CD14-positive monocyte (primary cell): ENCODE results near the gene CCDC85C. TPM values are rescaled to one million over a fixed set of nuclear protein-coding genes. Genes with fewer than 3 reads are reported as not detected.

Source experiments
- DNase-seq, 3 donors: peaks; one replicate each; pipeline ENCODE4 v3.0.0-alpha.2; 2011 to 2022
- H2AFZ ChIP-seq: 2 replicates; pipeline ENCODE4 v1.6.0; 2012; ENCODE audit warnings: mild to moderate bottlenecking, low read depth, low read length, inconsistent platforms; ENCODE audit not compliant: insufficient read depth, poor library complexity, severe bottlenecking
- H3K27ac ChIP-seq, 2 donors: 1 replicate in 1 of 2; 2 replicates in 1 of 2; pipeline ENCODE4 v1.5.1; 2012 to 2013; ENCODE audit warnings: low read length in 2 of 2, control low read depth in 1 of 2, inconsistent platforms in 1 of 2, low read depth in 1 of 2, mild to moderate bottlenecking in 1 of 2
- H3K27me3 ChIP-seq, 2 donors: one replicate each; pipeline versions ENCODE4 v1.6.0 to v1.6.1; 2011 to 2013; ENCODE audit warnings: low read length in 2 of 2; ENCODE audit not compliant: control insufficient read depth in 2 of 2, insufficient read depth in 2 of 2
- H3K36me3 ChIP-seq, 2 donors: replicated peaks in 1 of 2; 1 replicate in 1 of 2; 2 replicates in 1 of 2; pipeline versions ENCODE4 v1.5.1 to v1.6.1; 2012 to 2013; ENCODE audit warnings: low read length in 2 of 2, control low read depth in 1 of 2, inconsistent platforms in 1 of 2, mild to moderate bottlenecking in 1 of 2; ENCODE audit not compliant: insufficient read depth in 2 of 2, control insufficient read depth in 1 of 2
- H3K4me1 ChIP-seq, 2 donors: 1 replicate in 1 of 2; 2 replicates in 1 of 2; pipeline versions ENCODE4 v1.5.1 to v1.6.1; 2012 to 2013; ENCODE audit warnings: low read length in 2 of 2, control low read depth in 1 of 2, inconsistent platforms in 1 of 2, mild to moderate bottlenecking in 1 of 2, moderate library complexity in 1 of 2; ENCODE audit not compliant: insufficient read depth in 2 of 2, control insufficient read depth in 1 of 2
- H3K4me2 ChIP-seq: replicated peaks from 2 replicates; pipeline ENCODE3; 2012; ENCODE audit warnings: low read length, moderate library complexity, mild to moderate bottlenecking; ENCODE audit not compliant: poor library complexity, severe bottlenecking; ENCODE audit errors: extremely low read depth
- H3K4me3 ChIP-seq, 3 experiments: fragments of 200-600 bp in 1 of 3; sonication (generic) in 1 of 3; replicated peaks in 1 of 3; 1 replicate in 2 of 3; 2 replicates in 1 of 3; pipeline ENCODE4 v1.5.1; 2011 to 2013; ENCODE audit warnings: low read length in 3 of 3, mild to moderate bottlenecking in 3 of 3, control low read depth in 2 of 3, low read depth in 2 of 3, inconsistent platforms in 1 of 3, moderate library complexity in 1 of 3
- H3K79me2 ChIP-seq: 2 replicates; pipeline ENCODE4 v1.6.0; 2012; ENCODE audit warnings: mild to moderate bottlenecking, control low read depth, inconsistent platforms, low read length, moderate library complexity; ENCODE audit not compliant: insufficient read depth
- H3K9ac ChIP-seq: 2 replicates; pipeline ENCODE4 v1.6.0; 2017; ENCODE audit warnings: low read length, mild to moderate bottlenecking; ENCODE audit not compliant: insufficient read depth, poor library complexity, severe bottlenecking
- H3K9me3 ChIP-seq, 2 donors: replicated peaks in 1 of 2; 1 replicate in 1 of 2; 2 replicates in 1 of 2; pipeline versions ENCODE4 v1.5.1 to v1.6.1; 2012 to 2013; ENCODE audit warnings: low read length in 2 of 2, control low read depth in 1 of 2; ENCODE audit not compliant: control insufficient read depth in 1 of 2, insufficient read depth in 1 of 2
- H4K20me1 ChIP-seq: 2 replicates; pipeline ENCODE4 v1.6.0; 2012; ENCODE audit warnings: mild to moderate bottlenecking, low read length, control low read depth, moderate library complexity; ENCODE audit not compliant: insufficient read depth
- H3K27ac Mint-ChIP-seq, 7 donors: one replicate each; pipeline ENCODE4 v1.8.0; 2020; ENCODE audit warnings: mild to moderate bottlenecking in 7 of 7, mixed read lengths in 7 of 7, moderate library complexity in 6 of 7, inconsistent platforms in 2 of 7
- H3K27me3 Mint-ChIP-seq, 3 donors: one replicate each; pipeline ENCODE4 v1.8.0; 2021 to 2022; ENCODE audit warnings: low read depth in 3 of 3, mild to moderate bottlenecking in 3 of 3, mixed read lengths in 3 of 3, moderate library complexity in 3 of 3, inconsistent platforms in 1 of 3
- H3K36me3 Mint-ChIP-seq, 2 donors: one replicate each; pipeline ENCODE4 v1.8.0; 2020; ENCODE audit warnings: mixed read lengths in 2 of 2, inconsistent platforms in 1 of 2, mild to moderate bottlenecking in 1 of 2
- H3K4me1 Mint-ChIP-seq: one replicate; pipeline ENCODE4 v1.8.0; 2020; ENCODE audit warnings: mild to moderate bottlenecking, mixed read lengths
- H3K4me3 Mint-ChIP-seq, 2 donors: one replicate each; pipeline ENCODE4 v1.8.0; 2020; ENCODE audit warnings: mild to moderate bottlenecking in 2 of 2, mixed read lengths in 2 of 2, moderate library complexity in 1 of 2
- H3K9me3 Mint-ChIP-seq, 7 donors: one replicate each; pipeline ENCODE4 v1.8.0; 2020 to 2022; ENCODE audit warnings: mixed read lengths in 7 of 7, mild to moderate bottlenecking in 6 of 7, moderate library complexity in 6 of 7, inconsistent platforms in 2 of 7
- WGBS: methylation state at CpG from one replicate; pipeline ENCODE4 v1.1.5; 2013; ENCODE audit warnings: missing lambda C conversion rate; ENCODE audit not compliant: insufficient coverage; 5-methylcytosine and 5-hydroxymethylcytosine counted together
- intact Hi-C, 2 donors: fragments of 100-400 bp; cut with micrococcal nuclease; formaldehyde crosslinking; loops; one replicate each; pipeline versions ENCODE4 v1.15.0 to v1.15.1; 2023
- polyA plus RNA-seq, 3 donors: library from polyadenylated mRNA; depleted of rRNA in 1 of 3; unstranded in 2 of 3; stranded (reverse) in 1 of 3; fragments of 300-500 nt in 2 of 3; fragments of >200 nt in 1 of 3; fragmentation: Illumina TruSeq in 2 of 3; gene quantifications; 1 replicate in 2 of 3; 2 replicates in 1 of 3; pipeline ENCODE4 v1.2.3, GENCODE V29; 2012 to 2021
- TF ChIP-seq, protein P1 (sequence below): fragments of 200-600 bp; IDR thresholded peaks from one replicate; pipeline ENCODE4 v1.8.0; 2022; ENCODE audit warnings: antibody characterized with exemption, mild to moderate bottlenecking

Gene CCDC85C
- polyA plus RNA-seq, 3 donors, result under 0.01 to 0.03 TPM; not detected in 1

GRCh38 chr14:99549684-99550083, 54.3 kb downstream of the CCDC85C start:
- no peak overlapping the region for H3K27ac Mint-ChIP-seq
- Histone ChIP-seq H3K27ac (no peak overlapping the region), H3K4me2 (no peak overlapping the region), H3K4me1 (no peaks in the 10 kb centered on the region), H3K9me3 (no peaks in the 10 kb centered on the region), H4K20me1 (no peaks in the 10 kb centered on the region), H3K9ac (no peak overlapping the region), H3K27me3 (no peaks in the 10 kb centered on the region), H3K4me3 (no peak overlapping the region), H2AFZ (no peak overlapping the region), H3K36me3 (no peaks in the 10 kb centered on the region), H3K79me2 (no peaks in the 10 kb centered on the region)
- H3K27me3 Mint-ChIP-seq, result peaks cover 2 to 3% (median 2%) of the 10 kb centered on the region in 3 donors
- no peaks in the 10 kb centered on the region for H3K4me1 Mint-ChIP-seq
- intact Hi-C loops, result no loop called here
- H3K4me3 Mint-ChIP-seq, result no peak overlapping the region
- H3K9me3 Mint-ChIP-seq, result peaks cover 0 to 2% (median 0%) of the 10 kb centered on the region in 7 donors
- H3K36me3 Mint-ChIP-seq, result no peaks in the 10 kb centered on the region
- TF ChIP-seq, protein P1, sequence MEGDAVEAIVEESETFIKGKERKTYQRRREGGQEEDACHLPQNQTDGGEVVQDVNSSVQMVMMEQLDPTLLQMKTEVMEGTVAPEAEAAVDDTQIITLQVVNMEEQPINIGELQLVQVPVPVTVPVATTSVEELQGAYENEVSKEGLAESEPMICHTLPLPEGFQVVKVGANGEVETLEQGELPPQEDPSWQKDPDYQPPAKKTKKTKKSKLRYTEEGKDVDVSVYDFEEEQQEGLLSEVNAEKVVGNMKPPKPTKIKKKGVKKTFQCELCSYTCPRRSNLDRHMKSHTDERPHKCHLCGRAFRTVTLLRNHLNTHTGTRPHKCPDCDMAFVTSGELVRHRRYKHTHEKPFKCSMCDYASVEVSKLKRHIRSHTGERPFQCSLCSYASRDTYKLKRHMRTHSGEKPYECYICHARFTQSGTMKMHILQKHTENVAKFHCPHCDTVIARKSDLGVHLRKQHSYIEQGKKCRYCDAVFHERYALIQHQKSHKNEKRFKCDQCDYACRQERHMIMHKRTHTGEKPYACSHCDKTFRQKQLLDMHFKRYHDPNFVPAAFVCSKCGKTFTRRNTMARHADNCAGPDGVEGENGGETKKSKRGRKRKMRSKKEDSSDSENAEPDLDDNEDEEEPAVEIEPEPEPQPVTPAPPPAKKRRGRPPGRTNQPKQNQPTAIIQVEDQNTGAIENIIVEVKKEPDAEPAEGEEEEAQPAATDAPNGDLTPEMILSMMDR, result no peak
- DNase-seq, result no peak
- 95% methylated on average over 7 of the region's 10 CpGs for WGBS

DNA sequence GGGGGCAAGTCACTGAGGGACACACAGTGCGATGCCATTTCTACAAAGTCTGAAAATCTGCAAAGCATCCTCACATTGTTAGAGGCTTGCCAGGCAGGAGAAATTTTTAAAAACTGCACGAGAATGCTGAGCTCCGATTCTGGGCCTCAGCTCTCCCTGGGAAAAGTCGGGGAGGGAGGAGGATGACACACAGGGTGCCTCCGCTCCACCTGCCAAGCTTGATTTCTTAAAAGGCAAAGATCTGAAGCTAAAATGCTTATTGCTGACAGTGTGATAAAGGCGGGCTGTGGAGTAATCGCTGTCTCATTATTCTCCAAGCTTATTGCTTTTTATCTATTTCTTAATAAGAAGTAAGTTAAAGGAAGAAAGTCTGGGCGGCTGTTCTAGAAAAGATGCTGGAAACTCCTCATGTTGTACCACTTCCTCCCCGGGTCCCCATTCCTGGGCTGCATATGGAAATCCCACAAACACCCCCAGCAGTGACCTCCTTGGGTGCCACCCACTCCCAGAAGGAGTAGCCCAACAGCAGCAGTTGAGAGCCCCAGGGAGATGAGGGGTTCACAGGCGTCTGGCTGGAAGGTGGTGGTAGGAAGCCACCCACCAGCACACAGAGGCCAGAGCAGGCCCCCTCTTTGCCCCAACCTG, 55.0 kb downstream of the CCDC85C start:
- Histone ChIP-seq H3K9ac (no peak overlapping the region), H3K9me3 (no peaks in the 10 kb centered on the region), H3K36me3 (no peaks in the 10 kb centered on the region), H3K27me3 (no peaks in the 10 kb centered on the region), H3K79me2 (no peaks in the 10 kb centered on the region), H4K20me1 (no peaks in the 10 kb centered on the region), H3K4me2 (no peak overlapping the region), H3K4me1 (no peaks in the 10 kb centered on the region), H3K4me3 (no peak overlapping the region), H3K27ac (no peak overlapping the region), H2AFZ (no peak overlapping the region)
- TF ChIP-seq, protein P1, result no peak
- Mint-ChIP-seq H3K9me3 (peaks cover 0 to 2% (median 0%) of the 10 kb centered on the region in 7 donors), H3K4me1 (no peaks in the 10 kb centered on the region), H3K36me3 (no peaks in the 10 kb centered on the region), H3K27ac (no peak overlapping the region), H3K4me3 (no peak overlapping the region), H3K27me3 (peaks cover 2 to 3% (median 2%) of the 10 kb centered on the region in 3 donors)
- intact Hi-C loops, result no loop called here
- no peak for DNase-seq
- 93% methylated on average over 3 of the region's 10 CpGs for WGBS
